Measurements from ENCODE around the gene FAM13A. TPM values are rescaled to one million over a fixed set of nuclear protein-coding genes. Genes with fewer than 3 reads are reported as not detected.

Gene FAM13A
- total and polyA plus RNA-seq, 10 of the 15 experiments (the other 5 are each of a cell fraction or from before 2014, with no cell fraction given), result 0.05 to 1.8 (median 0.27) TPM; not detected in 1

GRCh38 chr4:88870428-88870827 is 186.6 kb downstream of the FAM13A start (continued):
- no peak for TF ChIP-seq MTA2 (IDR thresholded peaks at IDR 0.05; ENCODE audit: low read depth)
- no peak for TF ChIP-seq PKNOX1 (IDR thresholded peaks at IDR 0.05)
- TF ChIP-seq NR2C1 (IDR thresholded peaks at IDR 0.05), result no peak
- no peak for TF ChIP-seq NR2C2 (IDR thresholded peaks at IDR 0.05; ENCODE audit: borderline replicate concordance, control insufficient read depth, insufficient read length, low read depth)
- no peak for TF ChIP-seq MEF2B (IDR thresholded peaks at IDR 0.05; ENCODE audit: partially characterized antibody, poor library complexity, severe bottlenecking)
- no peak for TF ChIP-seq ZNF687 (IDR thresholded peaks at IDR 0.05)
- no peak for TF ChIP-seq ZNF622 (IDR thresholded peaks at IDR 0.05)

- no peaks in the 10 kb centered on the region for H4K20me1 ChIP-seq (ENCODE audit: control insufficient read depth, insufficient read depth)
- FAIRE-seq, result no peak
- H3K79me2 ChIP-seq (ENCODE audit: control insufficient read depth, insufficient read depth, low read length), result no peaks in the 10 kb centered on the region
- no peaks in the 10 kb centered on the region for H3K4me1 ChIP-seq (ENCODE audit: control insufficient read depth, insufficient read depth, low read length)
- POLR2A ChIA-PET, result interaction anchor here (0.6 kb wide), 1 partner anchor 167 kb away, joined by 4 read pairs; no protein-coding TSS in a partner anchor
- no peak for DNase-seq (ENCODE audit: low read depth, low spot score)
- CTCF ChIA-PET, result interaction anchor here (1.4 kb wide), 1 partner anchor 13 kb away, joined by 5 read pairs; no protein-coding TSS in a partner anchor
- intact Hi-C loops (cut with micrococcal nuclease; ENCODE audit: unreplicated experiment) (no loop called here), in situ Hi-C loops (cut with MboI) (no loop called here)
- no peaks in the 10 kb centered on the region for H3K27me3 ChIP-seq (replicated peaks in 1 of 2; ENCODE audit: control insufficient read depth in 2 of 2, insufficient read depth in 2 of 2, low read length in 1 of 2)
- no peak overlapping the region for H3K27ac ChIP-seq (ENCODE audit: control insufficient read depth, insufficient read depth)
- no peak for ATAC-seq
- no peak overlapping the region for H3K4me3 ChIP-seq
- H3K4me2 ChIP-seq (ENCODE audit: control insufficient read depth, insufficient read depth), result no peak overlapping the region
- no peaks in the 10 kb centered on the region for H3K9me3 ChIP-seq (replicated peaks; ENCODE audit: control insufficient read depth, insufficient read depth, low read length)
- SMC1A ChIA-PET (ENCODE audit: uncharacterized antibody, unreplicated experiment), result no interaction called here
- no peak overlapping the region for H3K9ac ChIP-seq (ENCODE audit: control insufficient read depth, insufficient read depth, low read length)
- no TSS peak for BruUV-seq (replicated peaks)
- no peaks in the 10 kb centered on the region for H3K36me3 ChIP-seq (ENCODE audit: control insufficient read depth in 2 of 2, insufficient read depth in 2 of 2, low read length in 1 of 2)
- H2AFZ ChIP-seq (ENCODE audit: control insufficient read depth, low read depth, low read length), result no peak overlapping the region
- RAD21 ChIA-PET (ENCODE audit: unreplicated experiment), result no interaction called here
- 35% methylated on average over 3 of the region's 3 CpGs for WGBS (ENCODE audit: insufficient coverage, insufficient replicate concordance, low lambda C conversion rate, missing lambda C conversion rate)
- TF ChIP-seq KAT2A (conservative IDR thresholded peaks at IDR 0.05; ENCODE audit: control insufficient read depth, low read depth, low read length) (no peak), HDGF (IDR thresholded peaks at IDR 0.05) (no peak), USF2 (IDR thresholded peaks at IDR 0.05; ENCODE audit: borderline replicate concordance, low read depth, low read length) (no peak), ZBTB40 (IDR thresholded peaks at IDR 0.05; ENCODE audit: borderline replicate concordance) (no peak)
Observed at GRCh38 chr4:88868510-88868909, 188.5 kb downstream of the FAM13A start.

Data from GM12878 (cell line).